Stimulated activated CD4-positive, alpha-beta T cell treated with anti-CD3 and anti-CD28 coated beads, Interleukin-2, amount 100 ng/mL, for 48 hours (primary cell): ENCODE results near the gene CEACAM6.

ENCODE experiments used
- DNase-seq, 2 donors: peaks; one replicate each; pipeline ENCODE4 v3.0.0-alpha.2; 2020

CEACAM6 gene

GRCh38 chr19:41799444-41800000 is 44.2 kb downstream of the CEACAM6 start:
- no peak for DNase-seq

GRCh38 chr19:41801031-41801430 is 45.7 kb downstream of the CEACAM6 start:
- DNase-seq: no peak

GRCh38 chr19:41801792-41802211 is 46.5 kb downstream of the CEACAM6 start:
- no peak for DNase-seq

- DNase-seq: no peak
Measured at GRCh38 chr19:41802770-41803169, 47.4 kb downstream of the CEACAM6 start.

GRCh38 chr19:41804336-41804735 is 49.0 kb downstream of the CEACAM6 start:
- no peak for DNase-seq

GRCh38 chr19:41807176-41807575 is 51.8 kb downstream of the CEACAM6 start:
- no peak for DNase-seq

GRCh38 chr19:41808663-41809566 is 53.6 kb downstream of the CEACAM6 start:
- DNase-seq: no peak

GRCh38 chr19:41810301-41810700 is 55.0 kb downstream of the CEACAM6 start:
- no peak for DNase-seq

GRCh38 chr19:41811036-41811435 is 55.7 kb downstream of the CEACAM6 start:
- DNase-seq: no peak

GRCh38 chr19:41811981-41812380 is 56.7 kb downstream of the CEACAM6 start:
- DNase-seq: no peak

- no peak for DNase-seq
Measured at GRCh38 chr19:41813911-41814310, 58.6 kb downstream of the CEACAM6 start.

GRCh38 chr19:41815301-41815700 is 60.0 kb downstream of the CEACAM6 start:
- DNase-seq: no peak

- DNase-seq: no peak
Measured at GRCh38 chr19:41816761-41817160, 61.4 kb downstream of the CEACAM6 start.

- peak; percentile 36 to 45 for DNase-seq
Measured at GRCh38 chr19:41821003-41821735, 65.8 kb downstream of the CEACAM6 start.
